ENCODE results near the gene ZNF609.

Gene ZNF609

DNA sequence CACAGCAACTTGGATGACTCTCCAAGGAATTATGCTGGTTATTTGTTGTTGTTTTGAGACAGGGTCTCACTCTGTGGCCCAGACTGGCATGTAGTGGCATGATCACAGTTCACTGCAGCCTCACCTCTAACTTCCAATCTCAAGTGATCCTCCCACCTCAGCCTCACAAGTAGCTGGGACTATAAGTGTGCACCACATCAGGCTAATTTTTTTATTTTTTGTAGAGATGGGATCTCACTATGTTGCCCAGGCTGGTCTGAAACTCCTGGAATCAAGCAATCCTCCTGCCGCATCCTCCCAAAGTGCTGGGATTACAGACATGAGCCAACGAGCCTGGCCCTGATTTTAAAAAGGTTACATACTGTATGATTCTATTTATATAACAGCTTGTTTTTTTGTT, 252.0 kb downstream of the ZNF609 start:
- DNase-seq (ENCODE audit: extremely low read depth in 1 of 2, low read depth in 1 of 2) = no peak

GRCh38 chr15:64713592-64713991, 253.2 kb downstream of the ZNF609 start:
- DNase-seq (ENCODE audit: extremely low read depth in 1 of 2, low read depth in 1 of 2) = no peak

DNA sequence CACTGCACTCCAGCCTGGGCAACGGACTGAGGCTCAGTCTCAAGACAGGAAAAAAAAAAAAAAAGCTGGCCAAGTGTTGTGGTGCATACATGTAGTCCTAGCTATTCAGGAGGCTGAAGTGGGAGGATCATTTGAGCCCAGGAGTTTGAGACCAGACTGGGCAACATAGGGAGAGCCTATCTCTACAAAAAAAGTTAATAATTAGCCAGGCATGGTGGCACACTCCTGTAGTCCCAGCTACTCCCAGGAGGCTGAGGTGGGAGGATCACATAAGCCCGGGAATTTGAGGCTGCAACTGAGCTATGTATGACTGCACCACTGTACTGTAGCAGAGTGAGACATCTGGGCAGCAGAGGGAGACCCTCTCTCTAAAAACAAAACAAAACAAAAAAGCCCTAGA, 256.1 kb downstream of the ZNF609 start:
- DNase-seq (ENCODE audit: extremely low read depth in 1 of 2, low read depth in 1 of 2) = no peak

GRCh38 chr15:64717130-64717529, 256.8 kb downstream of the ZNF609 start:
- no peak for DNase-seq (ENCODE audit: extremely low read depth in 1 of 2, low read depth in 1 of 2)

DNA sequence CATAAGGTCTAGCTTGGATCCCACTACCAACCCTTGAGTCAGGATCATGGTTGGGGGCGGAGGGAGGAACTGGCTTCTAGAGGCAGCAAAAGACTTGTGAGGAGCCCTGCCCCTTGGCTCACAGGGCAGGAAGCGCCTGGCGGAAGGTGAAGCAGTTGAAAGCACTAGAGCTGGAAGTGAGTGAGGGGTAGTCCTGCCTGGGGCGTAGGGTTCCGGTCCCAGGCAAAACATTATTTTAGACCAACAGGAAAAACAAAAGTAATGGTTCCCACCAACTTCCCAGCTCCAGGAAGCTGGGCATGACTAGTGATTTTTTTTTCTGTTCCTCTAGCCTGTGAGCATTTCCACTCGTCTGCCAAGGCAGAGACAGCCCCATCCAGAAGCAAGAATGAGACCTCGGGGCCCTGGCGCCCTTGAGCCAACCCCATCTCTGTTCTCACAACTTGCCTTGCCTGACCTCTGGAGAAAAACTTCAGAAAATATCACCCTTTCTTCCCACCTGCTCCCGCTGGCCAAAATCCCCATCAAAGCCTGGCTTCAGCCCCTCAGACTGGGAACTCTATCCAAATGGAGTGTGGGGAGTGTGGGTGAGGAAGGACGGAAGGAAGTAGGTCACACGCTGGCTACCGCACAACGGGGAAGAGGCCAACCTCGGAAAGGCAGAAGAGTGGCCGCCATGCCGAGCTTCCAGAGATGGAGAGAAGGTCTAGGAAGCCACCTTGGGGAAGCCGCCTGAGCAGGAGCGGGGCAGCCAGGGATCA, 257.5 kb downstream of the ZNF609 start:
- no peak for DNase-seq (ENCODE audit: extremely low read depth in 1 of 2, low read depth in 1 of 2)

DNA sequence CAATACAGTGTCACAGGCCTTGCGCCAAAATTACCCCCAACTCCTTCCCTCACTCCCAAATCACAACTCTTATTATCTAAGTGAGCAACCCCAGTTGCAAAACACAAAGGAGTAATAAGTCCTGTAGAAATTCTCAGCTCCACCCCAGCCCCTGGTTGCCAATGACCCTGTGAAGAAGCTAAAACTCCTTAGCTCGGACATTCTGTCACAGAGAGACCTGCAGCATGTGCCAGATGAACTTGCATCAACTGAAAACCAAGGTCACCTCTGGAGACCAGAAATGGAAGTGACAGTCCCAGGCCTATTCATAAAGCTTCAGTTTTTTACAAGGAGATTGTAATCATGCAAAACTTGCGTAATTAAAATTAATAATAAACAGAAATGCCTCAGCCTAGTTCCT, 259.8 kb downstream of the ZNF609 start:
- DNase-seq (ENCODE audit: extremely low read depth in 1 of 2, low read depth in 1 of 2) = no peak

DNA sequence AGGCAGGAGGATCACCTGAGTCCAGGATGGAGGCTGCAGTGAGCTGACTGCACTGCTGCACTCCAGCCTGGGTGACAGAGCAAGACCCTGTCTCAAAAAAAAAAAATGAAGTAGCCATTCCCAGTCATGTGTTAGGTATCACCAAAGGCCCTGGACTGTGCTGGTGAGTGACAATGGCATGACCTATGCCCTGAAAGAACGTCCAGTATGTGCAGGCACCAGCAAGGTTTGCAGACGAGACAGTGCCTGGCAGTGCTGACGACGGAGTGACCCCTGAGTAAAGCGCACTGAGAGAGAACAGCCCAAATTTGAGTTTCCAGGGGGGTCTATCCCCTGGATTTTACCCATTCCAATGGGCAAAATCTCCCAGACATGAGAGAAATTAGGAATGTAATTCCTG, 269.8 kb downstream of the ZNF609 start:
- DNase-seq (ENCODE audit: extremely low read depth in 1 of 2, low read depth in 1 of 2) = no peak

DNA sequence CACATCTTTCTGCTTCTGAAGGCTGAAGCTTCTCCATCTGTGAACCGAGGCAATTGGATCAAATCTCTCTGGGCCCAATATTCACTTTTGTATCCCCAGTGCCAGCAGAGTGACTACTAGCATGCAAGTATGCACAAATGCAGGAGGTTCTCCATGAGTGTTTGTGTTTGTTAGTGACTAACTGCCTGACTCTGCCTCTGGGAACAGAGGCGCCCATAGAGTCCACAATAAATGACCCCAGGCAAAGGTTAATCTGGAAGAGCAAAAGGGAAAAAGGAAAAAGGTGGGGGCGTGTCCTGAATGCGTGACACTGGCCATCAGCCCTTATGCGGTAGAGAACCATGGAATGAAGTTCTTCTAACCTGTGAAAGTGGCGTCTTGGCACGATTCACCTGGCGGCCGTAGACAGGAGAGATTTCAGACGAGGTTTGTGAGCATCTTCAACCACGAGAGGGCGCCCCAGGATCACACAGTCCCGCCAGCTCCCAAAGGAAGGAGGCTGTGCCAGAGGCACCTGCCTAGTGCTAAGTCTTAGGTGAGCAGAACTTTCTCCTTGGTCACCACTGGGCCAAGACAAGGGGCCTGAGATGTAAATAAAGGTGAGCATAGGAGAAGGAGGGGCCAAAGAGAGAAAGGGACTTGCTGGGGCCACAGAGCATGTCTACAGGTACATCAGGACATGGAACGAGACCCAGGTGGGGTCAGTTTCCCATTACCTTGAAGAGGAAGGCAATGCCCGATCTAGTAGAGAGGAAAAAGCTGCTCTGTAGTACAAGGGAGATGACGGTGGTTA, 270.8 kb downstream of the ZNF609 start:
- peak; percentile 69 to 78 for DNase-seq (ENCODE audit: extremely low read depth in 1 of 2, low read depth in 1 of 2)

- no peak for DNase-seq (ENCODE audit: extremely low read depth in 1 of 2, low read depth in 1 of 2)
Measured at GRCh38 chr15:64731805-64732151, 271.4 kb downstream of the ZNF609 start.

DNA sequence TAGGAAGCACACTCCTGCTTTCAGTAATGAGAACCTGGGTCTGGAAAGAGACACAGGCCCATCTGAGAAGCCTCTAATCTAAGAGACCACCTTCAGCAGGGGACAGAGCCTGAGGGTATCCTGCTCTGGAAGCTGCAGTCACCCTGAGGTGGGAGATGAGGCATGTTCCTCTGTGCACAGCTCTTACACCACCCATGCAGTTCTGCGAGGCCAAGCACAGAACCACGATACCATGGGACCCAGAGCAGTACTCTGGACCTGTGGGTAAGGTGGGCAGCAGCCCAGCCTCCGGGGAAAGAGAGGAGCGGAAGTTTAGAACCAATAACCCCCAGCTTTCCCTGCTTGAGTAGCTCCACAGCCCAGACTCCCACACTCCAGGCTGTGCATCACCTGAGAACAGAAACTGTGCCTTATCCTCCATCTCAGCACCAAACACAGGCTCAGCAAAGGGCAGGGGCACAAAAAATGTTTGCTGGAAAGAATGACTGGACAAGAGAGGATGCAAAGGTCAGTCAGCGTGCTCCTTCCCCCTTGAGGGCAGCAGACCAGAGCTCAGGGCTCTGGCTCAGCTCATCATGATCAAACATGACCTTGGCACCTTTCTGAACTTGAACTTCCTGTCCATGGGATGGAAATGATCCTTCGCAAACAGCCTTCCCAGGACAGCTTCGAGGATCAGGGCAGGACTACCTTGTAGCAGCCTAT, 271.9 kb downstream of the ZNF609 start:
- DNase-seq (ENCODE audit: extremely low read depth in 1 of 2, low read depth in 1 of 2) = no peak
